Epidermal melanocyte (primary cell): ENCODE measurements around the gene ACOXL.
"Not testable (repeated sequence)": the region's sequence is repeated elsewhere in the genome, so short reads cannot be mapped to it uniquely, and the experiment has no call there.

Source experiments
- DNase-seq: peaks from one replicate; pipeline ENCODE4 v3.0.0; 2011; ENCODE audit warnings: low spot score; ENCODE audit not compliant: insufficient read length

The ACOXL gene

DNA sequence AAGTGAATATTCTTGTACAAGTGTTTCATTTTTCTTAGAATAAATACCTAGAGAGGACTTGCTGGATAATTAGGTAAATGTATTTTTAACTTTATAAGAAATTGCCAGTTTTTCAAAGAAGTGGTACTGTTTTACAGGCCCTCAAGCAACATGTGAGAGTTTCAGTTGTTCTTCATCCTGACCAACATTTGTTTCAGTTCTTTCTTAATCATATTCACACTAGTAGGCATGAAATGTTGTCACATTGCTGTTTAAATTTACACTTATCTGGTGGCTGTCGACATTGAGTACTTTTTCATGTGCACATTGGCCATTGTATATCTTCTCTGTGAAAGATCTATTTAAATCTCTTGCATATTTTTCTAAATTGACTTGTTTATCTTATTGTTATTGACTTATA is 178.1 kb downstream of the ACOXL start:
- DNase-seq: no peak

DNA sequence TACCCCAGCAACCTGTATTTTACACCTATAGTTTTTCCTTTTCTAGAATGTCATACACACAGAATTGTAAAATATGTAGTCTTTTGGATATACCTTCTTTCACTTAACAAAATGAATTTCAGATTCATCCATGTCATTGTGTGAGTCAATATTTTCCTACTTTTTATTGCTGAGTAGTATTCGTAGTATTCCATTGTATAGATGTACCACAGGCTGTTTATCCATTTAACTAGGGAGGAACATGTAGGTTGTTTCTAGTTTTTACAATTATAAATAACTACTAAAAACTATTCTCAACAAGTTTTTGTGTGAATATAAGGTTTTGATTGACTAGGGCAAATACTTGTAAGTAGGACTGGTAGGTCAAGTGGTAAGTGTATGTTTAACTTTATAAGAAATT is 187.4 kb downstream of the ACOXL start:
- DNase-seq: no peak

GRCh38 chr2:110925479-110925878 is 193.1 kb downstream of the ACOXL start:
- DNase-seq: no peak

GRCh38 chr2:110927526-110927925 is 195.2 kb downstream of the ACOXL start:
- DNase-seq: no peak

- DNase-seq: no peak
These were observed 197.2 kb downstream of the ACOXL start for GRCh38 chr2:110929528-110929927.

DNA sequence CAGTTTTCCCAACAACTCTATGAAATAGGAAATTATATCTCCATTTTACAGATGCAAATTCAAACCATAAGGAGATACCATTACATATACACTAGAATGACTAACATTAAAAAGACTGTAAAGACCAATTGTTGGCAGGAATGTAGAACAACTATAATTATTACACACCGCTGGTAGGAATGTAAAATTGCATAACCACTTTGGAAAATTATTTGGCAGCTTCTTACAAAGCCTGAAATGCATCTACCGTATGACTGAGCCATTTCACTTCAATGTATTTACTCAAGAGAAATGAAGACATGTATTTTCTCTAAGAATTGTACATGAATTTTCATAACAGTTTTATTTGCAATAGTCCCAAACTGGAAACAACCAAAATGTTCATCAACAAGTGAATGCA is 199.3 kb downstream of the ACOXL start:
- no peak for DNase-seq

DNA sequence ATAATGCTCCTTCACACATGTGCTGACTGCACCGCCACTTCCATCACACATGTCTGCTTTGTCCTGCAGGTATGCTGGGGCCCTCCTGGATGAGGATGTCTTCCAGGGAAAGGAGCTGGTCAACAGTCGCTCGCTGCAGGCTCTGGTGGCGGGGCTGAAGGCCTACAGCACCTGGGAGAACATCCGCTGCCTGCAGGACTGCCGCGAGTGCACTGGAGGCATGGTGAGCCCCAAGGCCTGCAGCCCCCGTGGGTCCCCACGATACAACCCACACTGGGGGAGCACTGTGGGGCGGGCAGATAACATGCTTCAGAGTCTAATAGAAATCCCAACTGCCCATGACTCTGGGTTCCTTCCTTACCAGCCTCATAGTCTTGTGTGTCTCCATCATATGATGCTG is 201.0 kb downstream of the ACOXL start:
- DNase-seq: no peak

DNA sequence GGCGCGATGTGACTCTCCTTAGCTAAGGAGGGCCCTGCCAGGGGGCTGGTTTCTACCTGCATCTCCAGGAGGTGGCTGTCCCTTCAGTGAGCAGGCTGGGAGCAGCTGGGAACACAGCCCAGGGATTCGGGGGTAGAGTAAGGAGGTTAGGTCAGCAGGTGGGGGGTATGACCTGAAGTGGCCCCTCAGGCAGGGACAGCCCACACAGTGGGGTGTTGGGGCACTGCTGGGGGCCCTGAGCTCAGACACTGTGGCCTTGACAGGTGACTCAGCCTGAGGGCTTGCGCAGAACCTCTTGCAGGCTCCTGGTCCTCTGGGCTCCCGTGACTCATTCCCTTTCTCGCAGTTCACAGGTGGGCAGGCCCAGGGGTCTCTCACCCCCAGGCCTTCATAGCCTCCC is 202.6 kb downstream of the ACOXL start:
- DNase-seq: no peak

DNA sequence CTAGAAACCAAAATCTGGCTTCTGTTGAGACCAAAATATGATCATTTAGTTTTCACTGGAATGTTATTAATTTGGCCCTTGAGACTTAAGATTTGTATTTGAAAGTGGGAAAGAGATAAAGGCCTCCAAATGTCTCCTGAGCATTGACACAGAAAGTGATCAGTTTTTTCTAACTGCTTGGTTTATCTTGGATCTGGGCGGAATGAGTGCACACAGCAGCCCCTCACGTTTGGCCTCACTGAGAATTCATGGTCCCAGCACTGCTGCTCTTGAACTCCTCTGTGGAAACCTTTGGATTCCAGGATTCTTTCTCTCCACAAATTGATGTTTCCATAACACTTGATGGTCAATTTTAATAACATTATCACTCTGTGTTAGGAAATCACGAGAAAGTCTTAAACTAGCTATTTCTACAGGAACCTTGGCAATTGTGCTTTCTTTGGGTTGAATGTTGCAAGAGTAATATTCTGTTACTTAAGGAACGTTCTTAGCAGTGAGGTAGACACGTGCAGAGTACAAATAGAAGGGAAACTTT is 208.1 kb downstream of the ACOXL start:
- no peak for DNase-seq

- DNase-seq: no peak
These were observed 208.9 kb downstream of the ACOXL start for GRCh38 chr2:110941226-110941625.

GRCh38 chr2:110943070-110943634 is 210.8 kb downstream of the ACOXL start:
- no peak for DNase-seq

DNA sequence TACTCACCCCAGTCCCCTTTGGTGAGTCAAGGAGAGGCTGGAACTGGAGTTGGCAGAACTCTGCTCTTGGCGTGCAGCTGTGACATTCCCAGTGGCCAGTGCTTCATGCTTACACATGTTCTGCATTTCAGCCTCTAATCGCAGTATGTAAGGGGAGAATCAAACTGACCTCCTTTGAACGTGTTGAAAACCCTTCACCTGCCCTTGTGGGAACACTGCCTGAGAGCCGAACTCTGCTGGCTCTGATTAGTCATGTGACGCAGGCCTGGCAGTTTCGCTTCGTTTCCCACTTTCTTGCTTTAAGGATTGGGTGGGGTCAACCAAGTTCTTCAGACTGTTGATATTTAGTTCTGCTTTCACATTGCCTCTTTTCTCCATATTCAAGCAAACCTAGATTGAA is 214.5 kb downstream of the ACOXL start:
- DNase-seq: no peak

DNA sequence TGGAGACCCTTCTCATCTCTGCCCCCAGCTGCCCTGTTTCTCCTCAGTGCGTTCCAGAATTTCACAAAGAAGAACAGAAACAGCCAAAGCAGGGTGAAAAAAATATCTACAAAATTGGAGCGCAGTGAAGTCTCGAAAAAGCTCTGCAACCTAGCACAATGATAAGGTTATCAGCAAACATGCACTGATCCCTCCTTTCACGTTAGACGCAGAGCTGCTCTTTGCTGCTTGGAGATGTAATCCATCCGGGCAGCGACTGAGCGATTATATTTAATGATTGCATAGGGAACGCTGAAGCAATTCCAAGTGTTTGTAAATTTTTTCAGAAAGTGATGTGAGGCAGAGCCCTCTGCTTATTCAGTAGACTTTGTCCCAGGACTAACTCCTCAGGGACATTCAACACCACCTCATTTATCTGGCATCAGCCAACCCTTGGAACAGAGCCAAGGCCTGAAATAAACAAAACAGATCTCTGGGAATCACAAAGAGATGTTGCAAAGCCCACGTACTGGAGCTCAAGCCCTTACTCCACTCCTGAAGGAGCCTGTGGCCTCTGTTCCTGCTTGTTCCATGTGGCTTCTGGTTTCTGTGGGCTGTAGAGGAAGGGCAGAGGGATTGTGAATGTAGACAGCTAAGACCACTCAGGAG is 215.8 kb downstream of the ACOXL start:
- DNase-seq: no peak

- DNase-seq: no peak
These were observed 217.9 kb downstream of the ACOXL start for GRCh38 chr2:110950281-110950680.

- no peak for DNase-seq
These were observed 222.7 kb downstream of the ACOXL start for GRCh38 chr2:110955045-110955444.

DNA sequence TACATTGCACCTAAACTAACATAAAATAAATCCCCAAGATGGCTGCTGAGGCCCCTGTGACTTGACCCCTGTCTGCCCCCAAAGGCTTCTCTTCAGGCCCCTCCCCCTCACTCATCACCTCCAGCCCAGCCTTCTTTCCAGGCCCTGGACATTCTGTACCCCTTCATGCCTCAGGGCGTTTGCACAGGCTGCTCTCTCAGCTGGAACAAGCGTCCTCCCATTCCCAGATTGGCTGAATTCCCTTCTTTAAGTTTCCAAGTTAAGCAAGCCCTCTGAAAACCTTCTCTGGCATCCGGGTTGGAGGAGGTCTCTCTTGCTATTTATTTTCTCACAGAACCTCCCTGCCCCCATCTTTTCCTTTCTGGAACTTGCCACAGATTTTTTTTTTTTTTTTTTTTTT is 223.2 kb downstream of the ACOXL start:
- no peak for DNase-seq

DNA sequence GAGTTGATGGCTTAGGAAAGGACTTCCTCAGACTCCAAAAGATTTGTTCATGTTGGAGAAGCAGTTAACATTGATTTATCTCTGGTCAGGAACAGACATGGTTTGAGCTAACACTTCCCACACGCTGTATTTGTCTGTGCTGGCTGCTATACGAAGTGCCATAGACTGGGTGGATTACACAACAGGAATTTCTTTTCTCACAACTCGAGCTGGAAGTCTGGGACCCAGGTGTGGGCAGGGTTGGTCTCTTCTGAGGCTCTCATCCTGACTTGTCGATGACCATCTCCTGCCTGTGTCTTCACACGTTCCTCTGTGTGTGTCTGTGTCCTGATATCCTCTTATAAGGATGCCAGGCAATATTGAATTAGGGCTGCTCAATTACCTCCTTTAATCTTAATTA is 224.9 kb downstream of the ACOXL start:
- no peak for DNase-seq

GRCh38 chr2:110958346-110959119 is 226.2 kb downstream of the ACOXL start:
- DNase-seq: no peak

- no peak for DNase-seq
These were observed 226.8 kb downstream of the ACOXL start for GRCh38 chr2:110959198-110959597.

DNA sequence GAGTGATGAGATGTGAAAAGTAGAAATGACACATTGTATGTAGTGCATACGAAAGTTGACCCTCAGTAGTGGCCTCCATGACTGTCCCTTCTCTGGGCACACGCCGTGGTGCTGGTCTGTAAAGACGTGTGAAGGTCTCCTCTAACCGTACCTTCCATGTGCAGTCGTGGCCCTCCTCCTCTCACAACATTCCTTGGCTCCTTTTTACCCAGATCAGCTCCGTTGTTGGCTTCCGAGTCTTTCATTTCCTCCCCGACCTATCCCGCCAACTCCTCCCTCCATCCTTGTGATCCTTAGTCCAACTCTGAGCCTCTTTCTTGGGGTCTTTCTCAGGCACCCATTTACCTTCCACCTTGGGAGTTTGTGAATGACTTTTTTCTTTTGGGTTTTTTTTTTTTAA is 227.9 kb downstream of the ACOXL start:
- no peak for DNase-seq

- DNase-seq: no peak
These were observed 228.6 kb downstream of the ACOXL start for GRCh38 chr2:110960954-110961353.

GRCh38 chr2:110961643-110962042 is 229.3 kb downstream of the ACOXL start:
- not testable (repeated sequence) for DNase-seq

GRCh38 chr2:110969696-110970095 is 237.3 kb downstream of the ACOXL start:
- DNase-seq: no peak
